Vagina (tissue), 2 donors: ENCODE data around the gene DACT2.

Experiments
- CTCF ChIP-seq, 3 experiments: fragments of 450-650 bp in 2 of 3; fragments of 200-600 bp in 1 of 3; sonication (generic) in 1 of 3; IDR thresholded peaks; one replicate each; pipeline ENCODE4 v1.5.1; 2017 to 2019; ENCODE audit warnings: antibody characterized with exemption in 3 of 3, mild to moderate bottlenecking in 2 of 3, moderate library complexity in 2 of 3
- POLR2A ChIP-seq, 2 donors: fragments of 450-650 bp; IDR thresholded peaks; one replicate each; pipeline ENCODE4 v1.6.1; 2017; ENCODE audit warnings: antibody characterized with exemption in 2 of 2, mild to moderate bottlenecking in 2 of 2, moderate library complexity in 2 of 2

- TF ChIP-seq POLR2A (IDR thresholded peaks at IDR 0.05) (no peak), CTCF (IDR thresholded peaks at IDR 0.05) (no peak)
Observed at GRCh38 chr6:168273441-168274036, 46.0 kb downstream of the DACT2 start.
